Measurements from ENCODE around the gene RHBDF2.

The RHBDF2 gene

GRCh38 chr17:76501018-76501826 is at the start of gene RHBDF2:
Gene RHBDF2, minus strand, starts transcription at chr17:76501423. Its CDS starts 19,899 bp downstream, at chr17:76481524.
- Histone ChIP-seq H3K36me3 (ENCODE audit: control insufficient read depth, insufficient read depth, low read length) (no peaks in the 10 kb centered on the region), H3K27ac (ENCODE audit: low read depth, low read length) (peak within 1 kb of the TSS; percentile 37), H3K4me1 (ENCODE audit: control insufficient read depth, insufficient read depth, low read length) (peaks cover 7% of the 10 kb centered on the region)

DNA sequence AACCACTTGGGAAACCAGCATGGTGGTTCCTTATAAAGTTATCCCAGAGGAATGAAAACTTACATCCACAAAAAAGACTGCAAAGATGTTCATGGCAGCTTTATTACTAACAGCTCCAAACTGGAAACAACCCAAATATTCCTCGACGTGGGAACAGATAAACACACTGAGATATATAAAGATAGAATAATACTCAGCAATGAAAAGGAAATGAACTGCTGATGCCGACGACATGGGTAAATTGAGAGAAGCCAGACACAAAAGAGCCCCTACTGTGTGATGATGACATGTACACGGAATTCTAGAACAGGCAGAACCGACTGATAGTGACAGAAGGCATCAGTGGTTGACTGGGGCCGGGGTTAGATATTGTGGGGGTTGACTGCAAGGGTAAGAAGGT is 48.3 kb upstream of the RHBDF2 start:
- H3K27me3 ChIP-seq (ENCODE audit: control insufficient read depth, insufficient read depth, low read length), result no peaks in the 10 kb centered on the region
- no peak overlapping the region for H3K9ac ChIP-seq (ENCODE audit: low read length)
- no peak overlapping the region for H3K4me3 ChIP-seq (ENCODE audit: low read length)
- no peak overlapping the region for H3K27ac ChIP-seq (ENCODE audit: low read depth, low read length)
- H3K36me3 ChIP-seq (ENCODE audit: control insufficient read depth, insufficient read depth, low read length), result no peaks in the 10 kb centered on the region
- no peaks in the 10 kb centered on the region for H3K4me1 ChIP-seq (ENCODE audit: control insufficient read depth, insufficient read depth, low read length)

More at GRCh38 chr17:76501018-76501826, at the start of gene RHBDF2:
- peak within 1 kb of the TSS; percentile 51 for H3K9ac ChIP-seq (ENCODE audit: low read length)
- no peaks in the 10 kb centered on the region for H3K27me3 ChIP-seq (ENCODE audit: control insufficient read depth, insufficient read depth, low read length)
- peak within 1 kb of the TSS; percentile 61 for H3K4me3 ChIP-seq (ENCODE audit: low read length)

- Histone ChIP-seq H3K27me3 (ENCODE audit: control insufficient read depth, insufficient read depth, low read length) (no peaks in the 10 kb centered on the region), H3K4me3 (ENCODE audit: low read length) (no peak overlapping the region), H3K9ac (ENCODE audit: low read length) (no peak overlapping the region), H3K27ac (ENCODE audit: low read depth, low read length) (no peak overlapping the region), H3K36me3 (ENCODE audit: control insufficient read depth, insufficient read depth, low read length) (no peaks in the 10 kb centered on the region), H3K4me1 (ENCODE audit: control insufficient read depth, insufficient read depth, low read length) (no peaks in the 10 kb centered on the region)
Measured at GRCh38 chr17:76549215-76549518, 47.9 kb upstream of the RHBDF2 start.

DNA sequence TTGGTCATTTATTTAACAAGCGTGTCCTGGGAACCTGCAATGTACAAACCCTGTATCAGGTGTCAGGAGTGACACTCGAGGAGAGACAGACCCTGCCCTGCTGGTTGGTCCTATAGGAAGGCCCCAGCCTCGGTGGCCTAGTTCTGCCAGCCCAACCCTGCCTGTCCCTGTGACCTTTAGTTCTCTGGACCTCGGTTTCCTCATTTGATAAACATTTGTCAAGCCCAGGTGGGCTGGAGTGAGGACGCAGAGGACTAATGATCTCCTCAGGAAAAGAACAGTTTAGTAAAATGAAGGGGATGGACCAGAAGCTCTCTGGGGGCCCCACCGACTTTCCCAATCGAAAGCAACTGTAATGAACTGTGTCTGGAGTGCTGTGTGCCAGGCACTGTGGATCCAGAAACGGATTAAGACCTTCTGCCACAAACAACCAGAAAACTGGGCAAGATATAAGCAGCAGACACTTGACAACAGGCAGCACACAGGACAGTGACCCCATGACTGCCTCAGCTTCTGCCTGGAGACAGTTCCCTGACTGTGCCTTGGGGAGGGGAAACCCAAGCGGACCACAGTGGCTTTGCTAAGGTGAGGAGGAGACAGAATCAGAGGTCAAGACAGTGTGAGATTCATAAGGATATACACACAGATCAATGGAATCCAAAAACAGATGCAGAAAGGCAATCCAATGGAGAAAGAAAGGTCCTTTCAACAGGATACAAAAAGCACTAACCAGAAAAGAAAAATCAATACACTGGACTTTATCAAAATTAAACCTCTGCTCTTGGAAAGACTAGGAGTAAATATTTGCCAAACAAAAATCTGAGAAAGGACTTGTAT is 47.4 kb upstream of the RHBDF2 start:
- Histone ChIP-seq H3K4me3 (ENCODE audit: low read length) (no peak overlapping the region), H3K27me3 (ENCODE audit: control insufficient read depth, insufficient read depth, low read length) (no peaks in the 10 kb centered on the region)

GRCh38 chr17:76547642-76548202 is 46.5 kb upstream of the RHBDF2 start:
- H3K9ac ChIP-seq (ENCODE audit: low read length), result no peak overlapping the region
- H3K36me3 ChIP-seq (ENCODE audit: control insufficient read depth, insufficient read depth, low read length), result no peaks in the 10 kb centered on the region
- H3K4me1 ChIP-seq (ENCODE audit: control insufficient read depth, insufficient read depth, low read length), result no peaks in the 10 kb centered on the region
- H3K27me3 ChIP-seq (ENCODE audit: control insufficient read depth, insufficient read depth, low read length), result no peaks in the 10 kb centered on the region
- no peak overlapping the region for H3K27ac ChIP-seq (ENCODE audit: low read depth, low read length)
- no peak overlapping the region for H3K4me3 ChIP-seq (ENCODE audit: low read length)

More for the DNA sequence above, 47.4 kb upstream of the RHBDF2 start:
- H3K36me3 ChIP-seq (ENCODE audit: control insufficient read depth, insufficient read depth, low read length), result no peaks in the 10 kb centered on the region
- no peak overlapping the region for H3K27ac ChIP-seq (ENCODE audit: low read depth, low read length)
- no peak overlapping the region for H3K9ac ChIP-seq (ENCODE audit: low read length)
- no peaks in the 10 kb centered on the region for H3K4me1 ChIP-seq (ENCODE audit: control insufficient read depth, insufficient read depth, low read length)

DNA sequence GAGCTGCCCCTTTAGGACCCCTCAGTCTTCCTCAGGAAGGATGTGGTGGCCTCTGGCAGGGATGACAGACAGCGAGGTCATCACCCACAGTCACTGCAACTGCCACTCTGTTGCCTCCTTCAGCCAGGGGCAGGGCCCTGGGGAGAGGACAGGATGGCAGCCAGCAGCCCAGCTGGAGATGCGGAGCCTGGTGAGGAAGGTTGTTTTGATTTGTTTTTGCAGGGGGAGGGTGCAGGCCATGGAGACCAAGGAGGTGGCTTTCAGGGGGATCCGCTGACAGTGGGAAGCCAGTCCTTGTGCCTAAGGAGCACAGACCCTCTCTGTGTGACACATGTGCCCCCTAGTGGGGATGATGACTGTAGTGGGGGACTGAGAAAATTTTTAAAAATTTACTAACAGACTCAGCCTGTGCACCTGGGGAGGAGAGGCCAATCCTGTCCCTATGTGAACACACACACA is 46.0 kb upstream of the RHBDF2 start:
- no peak overlapping the region for H3K27ac ChIP-seq (ENCODE audit: low read depth, low read length)
- no peaks in the 10 kb centered on the region for H3K4me1 ChIP-seq (ENCODE audit: control insufficient read depth, insufficient read depth, low read length)
- H3K9ac ChIP-seq (ENCODE audit: low read length), result no peak overlapping the region
- no peaks in the 10 kb centered on the region for H3K27me3 ChIP-seq (ENCODE audit: control insufficient read depth, insufficient read depth, low read length)
- no peaks in the 10 kb centered on the region for H3K36me3 ChIP-seq (ENCODE audit: control insufficient read depth, insufficient read depth, low read length)
- no peak overlapping the region for H3K4me3 ChIP-seq (ENCODE audit: low read length)

- no peaks in the 10 kb centered on the region for H3K4me1 ChIP-seq (ENCODE audit: control insufficient read depth, insufficient read depth, low read length)
- no peaks in the 10 kb centered on the region for H3K27me3 ChIP-seq (ENCODE audit: control insufficient read depth, insufficient read depth, low read length)
- no peak overlapping the region for H3K9ac ChIP-seq (ENCODE audit: low read length)
- H3K36me3 ChIP-seq (ENCODE audit: control insufficient read depth, insufficient read depth, low read length), result no peaks in the 10 kb centered on the region
- H3K27ac ChIP-seq (ENCODE audit: low read depth, low read length), result no peak overlapping the region
- no peak overlapping the region for H3K4me3 ChIP-seq (ENCODE audit: low read length)
Measured at GRCh38 chr17:76546556-76547182, 45.4 kb upstream of the RHBDF2 start.

DNA sequence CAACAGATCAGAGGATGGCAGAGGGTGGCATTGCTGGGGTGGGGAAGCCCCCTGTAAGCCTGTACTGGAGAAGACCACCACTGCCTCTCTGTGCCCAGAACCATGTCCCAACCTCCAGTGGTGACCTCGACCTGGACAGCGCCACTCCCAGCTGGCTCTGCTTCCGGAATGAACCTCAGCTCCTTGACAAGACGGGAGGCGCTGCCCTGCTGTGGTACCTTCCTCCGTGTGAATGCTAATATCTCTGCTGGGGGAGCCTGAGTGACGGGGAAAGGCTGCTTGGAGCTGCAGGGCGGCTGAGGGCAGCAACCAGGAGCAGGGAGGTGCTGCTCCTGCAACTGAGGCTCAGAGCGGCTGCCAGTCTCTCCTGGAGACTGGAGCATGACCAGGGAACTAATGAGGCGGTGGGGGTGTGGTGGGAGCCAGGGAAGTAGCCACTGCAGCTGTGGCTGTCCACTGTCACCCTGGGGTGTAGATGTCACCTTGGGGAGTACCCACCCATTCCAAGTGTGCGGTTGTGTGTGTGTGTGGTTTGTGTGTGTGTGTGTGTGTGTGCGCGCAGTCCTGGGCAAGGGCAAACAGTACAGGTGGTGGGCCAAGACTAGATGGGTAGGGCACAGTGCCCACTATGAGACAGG is 44.8 kb upstream of the RHBDF2 start:
- Histone ChIP-seq H3K9ac (ENCODE audit: low read length) (no peak overlapping the region), H3K4me1 (ENCODE audit: control insufficient read depth, insufficient read depth, low read length) (peaks cover 2% of the 10 kb centered on the region), H3K27ac (ENCODE audit: low read depth, low read length) (no peak overlapping the region)

DNA sequence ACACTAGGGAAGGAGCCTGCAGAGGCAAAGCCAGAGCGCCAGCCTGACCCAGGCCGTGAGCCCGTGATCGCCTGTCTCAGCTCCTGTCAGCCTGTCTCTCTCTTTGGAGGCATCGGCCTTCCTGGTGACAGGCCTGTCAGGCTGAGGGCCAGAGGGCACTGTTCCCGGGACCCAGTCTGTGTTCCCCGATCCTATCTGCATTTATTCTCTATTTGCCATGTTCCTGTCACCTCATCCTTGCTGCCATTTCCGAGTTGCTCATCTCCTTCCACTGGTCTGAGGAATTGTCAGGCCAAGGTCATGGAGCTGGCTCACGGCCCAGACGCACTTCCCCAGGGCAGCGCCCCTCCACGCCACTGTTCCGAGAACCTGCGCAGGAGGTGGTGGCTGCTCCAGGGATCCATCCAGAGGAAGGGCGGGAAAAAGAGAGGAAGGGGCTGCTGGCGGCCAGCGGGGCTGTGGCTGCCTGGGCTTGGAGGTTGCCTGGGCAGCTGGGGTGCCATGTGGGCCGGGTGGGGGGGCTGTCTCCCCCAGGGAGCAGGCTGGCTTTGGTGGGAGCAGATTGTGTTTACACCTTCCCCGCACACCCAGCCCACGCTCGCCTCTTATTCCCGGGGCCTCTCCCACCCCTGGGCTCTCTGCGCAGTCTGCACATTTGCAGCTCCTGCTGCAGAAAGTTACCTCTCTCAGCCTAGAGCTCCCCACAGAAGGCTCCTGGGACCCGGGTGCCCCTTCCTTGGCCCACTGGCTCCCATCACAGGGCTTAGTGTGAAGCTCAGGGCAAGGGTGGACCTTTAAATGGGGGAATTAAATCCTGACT is 43.5 kb upstream of the RHBDF2 start:
- Histone ChIP-seq H3K4me3 (ENCODE audit: low read length) (no peak overlapping the region), H3K27me3 (ENCODE audit: control insufficient read depth, insufficient read depth, low read length) (no peaks in the 10 kb centered on the region), H3K36me3 (ENCODE audit: control insufficient read depth, insufficient read depth, low read length) (no peaks in the 10 kb centered on the region), H3K9ac (ENCODE audit: low read length) (no peak overlapping the region), H3K4me1 (ENCODE audit: control insufficient read depth, insufficient read depth, low read length) (peaks cover 9% of the 10 kb centered on the region), H3K27ac (ENCODE audit: low read depth, low read length) (no peak overlapping the region)

More for the DNA sequence above, 44.8 kb upstream of the RHBDF2 start:
- no peaks in the 10 kb centered on the region for H3K27me3 ChIP-seq (ENCODE audit: control insufficient read depth, insufficient read depth, low read length)
- no peak overlapping the region for H3K4me3 ChIP-seq (ENCODE audit: low read length)
- H3K36me3 ChIP-seq (ENCODE audit: control insufficient read depth, insufficient read depth, low read length), result no peaks in the 10 kb centered on the region

- H3K4me3 ChIP-seq (ENCODE audit: low read length), result no peak overlapping the region
- no peak overlapping the region for H3K9ac ChIP-seq (ENCODE audit: low read length)
- H3K4me1 ChIP-seq (ENCODE audit: control insufficient read depth, insufficient read depth, low read length), result peaks cover 9% of the 10 kb centered on the region
- no peaks in the 10 kb centered on the region for H3K27me3 ChIP-seq (ENCODE audit: control insufficient read depth, insufficient read depth, low read length)
- H3K36me3 ChIP-seq (ENCODE audit: control insufficient read depth, insufficient read depth, low read length), result no peaks in the 10 kb centered on the region
- H3K27ac ChIP-seq (ENCODE audit: low read depth, low read length), result no peak overlapping the region
Measured at GRCh38 chr17:76543826-76544545, 42.8 kb upstream of the RHBDF2 start.

DNA sequence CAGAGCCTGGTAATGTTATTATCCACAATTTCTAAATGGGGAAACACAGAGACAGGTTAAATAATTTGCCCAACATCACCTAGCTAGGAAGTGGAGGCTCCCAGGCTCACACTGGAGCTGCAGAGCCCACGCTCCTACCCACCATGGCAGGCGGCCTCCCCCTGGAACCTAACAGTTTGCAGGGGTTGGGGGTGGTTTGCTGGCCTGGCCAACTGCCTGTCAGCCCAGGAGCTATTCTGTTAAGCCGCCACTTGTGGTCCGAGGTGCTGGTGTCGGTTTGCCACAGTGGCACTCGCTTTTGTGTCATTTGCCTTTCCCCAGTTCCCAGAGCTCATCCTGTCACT is 42.2 kb upstream of the RHBDF2 start:
- Histone ChIP-seq H3K27ac (ENCODE audit: low read depth, low read length) (no peak overlapping the region), H3K9ac (ENCODE audit: low read length) (no peak overlapping the region), H3K4me1 (ENCODE audit: control insufficient read depth, insufficient read depth, low read length) (peaks cover 9% of the 10 kb centered on the region), H3K27me3 (ENCODE audit: control insufficient read depth, insufficient read depth, low read length) (no peaks in the 10 kb centered on the region), H3K36me3 (ENCODE audit: control insufficient read depth, insufficient read depth, low read length) (no peaks in the 10 kb centered on the region), H3K4me3 (ENCODE audit: low read length) (no peak overlapping the region)
